OCI-LY7 (cell line): ENCODE results near the gene FAM47E. TPM values are rescaled to one million over a fixed set of nuclear protein-coding genes. Genes with fewer than 3 reads are reported as not detected.

Experiments
- BruUV-seq: library from RNA; stranded (reverse); fragments of 400-500 nt; replicated peaks from 2 replicates; lab custom pipeline; 2021; lab: Mats Ljungman, UMichigan
- CTCF ChIA-PET: fragments of 300-600 bp; sonication (Branson Sonifier 250); formaldehyde crosslinking; loops from one replicate; lab custom pipeline; 2022; ENCODE audit warnings: antibody characterized with exemption; ENCODE audit not compliant: unreplicated experiment; lab: Charles Lee
- POLR2A ChIA-PET: fragments of 300-600 bp; sonication (Branson Sonifier 250); formaldehyde crosslinking; loops from one replicate; lab custom pipeline; 2022; ENCODE audit warnings: antibody characterized with exemption; lab: Charles Lee
- DNase-seq: peaks from one replicate; pipeline ENCODE4 v3.0.0-alpha.2; 2015; ENCODE audit warnings: low spot score
- H2AFZ ChIP-seq: fragments of 200-600 bp; sonication (generic), shearing (Covaris generic); 2 replicates; pipeline ENCODE4 v1.6.1; 2014; ENCODE audit warnings: mild to moderate bottlenecking, antibody characterized with exemption, low read length, moderate library complexity
- H3K27ac ChIP-seq: fragments of 200-600 bp; sonication (generic); 2 replicates; pipeline ENCODE4 v1.5.1; 2014; ENCODE audit warnings: mixed run types, low read depth, mild to moderate bottlenecking, moderate library complexity, low read length, inconsistent platforms; ENCODE audit not compliant: poor library complexity, severe bottlenecking
- H3K36me3 ChIP-seq: fragments of 200-600 bp; sonication (generic); 2 replicates; pipeline ENCODE4 v1.6.1; 2014; ENCODE audit warnings: mild to moderate bottlenecking, antibody characterized with exemption, low read length, moderate library complexity, mixed read lengths; ENCODE audit not compliant: insufficient read depth
- H3K4me1 ChIP-seq: fragments of 200-600 bp; sonication (generic); 2 replicates; pipeline ENCODE4 v1.5.1; 2014; ENCODE audit warnings: mild to moderate bottlenecking, low read length; ENCODE audit not compliant: insufficient read depth, poor library complexity, severe bottlenecking
- H3K4me2 ChIP-seq: fragments of 200-600 bp; sonication (generic); 2 replicates; pipeline ENCODE4 v1.6.1; 2014; ENCODE audit warnings: mild to moderate bottlenecking, low read length
- H3K4me3 ChIP-seq: fragments of 200-600 bp; sonication (generic); 2 replicates; pipeline ENCODE4 v1.5.1; 2014; ENCODE audit warnings: mild to moderate bottlenecking, low read depth, low read length; ENCODE audit not compliant: poor library complexity, severe bottlenecking
- H3K79me2 ChIP-seq: fragments of 200-600 bp; sonication (generic); 2 replicates; pipeline ENCODE4 v1.6.1; 2016; ENCODE audit warnings: low read depth, mild to moderate bottlenecking, low read length, moderate library complexity, mixed read lengths; ENCODE audit not compliant: insufficient read depth
- H3K9me2 ChIP-seq: fragments of 200-600 bp; sonication (generic); 2 replicates; pipeline ENCODE4 v1.6.1; 2016; ENCODE audit warnings: mild to moderate bottlenecking, low read length, mixed read lengths; ENCODE audit not compliant: insufficient read depth
- H3K9me3 ChIP-seq: fragments of 200-600 bp; sonication (generic); 2 replicates; pipeline ENCODE4 v1.6.1; 2014; ENCODE audit warnings: mild to moderate bottlenecking, mixed run types, low read length, mixed read lengths
- H4K20me1 ChIP-seq: fragments of 200-600 bp; sonication (generic); 2 replicates; pipeline ENCODE4 v1.6.1; 2014; ENCODE audit warnings: mild to moderate bottlenecking, antibody characterized with exemption, low read length, moderate library complexity, mixed read lengths; ENCODE audit not compliant: insufficient read depth
- EZH2phosphoT487 ChIP-seq: fragments of 200-600 bp; sonication (generic); IDR thresholded peaks from 2 replicates; pipeline ENCODE4 v1.6.1; 2018; ENCODE audit warnings: low read depth, borderline replicate concordance, mild to moderate bottlenecking, mixed run types, antibody characterized with exemption, low read length, moderate library complexity, mixed read lengths
- intact Hi-C: fragments of 100-400 bp; cut with micrococcal nuclease; formaldehyde crosslinking; loops from one replicate; pipeline ENCODE4 v1.10.0; 2022; ENCODE audit not compliant: unreplicated experiment
- total RNA-seq, 2 experiments: library from RNA; depleted of rRNA in 1 of 2; stranded (reverse); fragments of >200 nt in 1 of 2; shearing (Covaris generic) in 1 of 2; gene quantifications; 2 replicates each; pipeline ENCODE4 v1.2.3, GENCODE V29; 2014 to 2022
- TF ChIP-seq, protein P1 (sequence below): fragments of 200-600 bp; sonication (generic); conservative IDR thresholded peaks from 2 replicates; pipeline ENCODE4 v1.5.1; 2014; ENCODE audit warnings: mild to moderate bottlenecking, antibody characterized with exemption, low read length, moderate library complexity, mixed read lengths

FAM47E gene
- total RNA-seq, 2 experiments from 2014 or later, result not detected

DNA sequence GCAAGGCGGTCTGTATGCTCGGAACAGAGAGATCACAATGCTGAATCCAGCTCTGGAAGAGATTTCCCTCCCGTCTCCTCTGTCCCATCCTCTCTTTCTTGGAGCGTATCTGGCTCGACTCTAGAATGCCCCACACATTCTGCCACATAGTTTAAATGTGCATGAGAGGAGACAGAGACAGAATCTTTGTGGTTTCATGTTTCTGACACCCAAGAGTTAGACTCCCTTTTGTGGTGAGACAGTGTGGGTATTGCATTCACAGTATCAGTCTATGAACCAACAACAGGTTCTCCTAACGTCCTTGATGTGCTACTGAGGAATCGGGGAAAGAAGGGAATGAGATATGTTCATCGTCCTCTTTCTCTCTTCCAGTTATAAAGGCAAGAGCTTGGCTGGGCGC, 25.3 kb downstream of the FAM47E start:
- Histone ChIP-seq H3K4me3 (no peak overlapping the region), H3K4me2 (no peak overlapping the region), H3K27ac (no peak overlapping the region), H4K20me1 (no peaks in the 10 kb centered on the region), H3K79me2 (no peaks in the 10 kb centered on the region), H3K36me3 (no peaks in the 10 kb centered on the region), H2AFZ (no peak overlapping the region), H3K9me2 (no peaks in the 10 kb centered on the region), H3K9me3 (no peaks in the 10 kb centered on the region), H3K4me1 (no peaks in the 10 kb centered on the region)
- POLR2A ChIA-PET, result no interaction called here
- BruUV-seq, result no TSS peak
- intact Hi-C loops, result no loop called here
- TF ChIP-seq, protein P1, sequence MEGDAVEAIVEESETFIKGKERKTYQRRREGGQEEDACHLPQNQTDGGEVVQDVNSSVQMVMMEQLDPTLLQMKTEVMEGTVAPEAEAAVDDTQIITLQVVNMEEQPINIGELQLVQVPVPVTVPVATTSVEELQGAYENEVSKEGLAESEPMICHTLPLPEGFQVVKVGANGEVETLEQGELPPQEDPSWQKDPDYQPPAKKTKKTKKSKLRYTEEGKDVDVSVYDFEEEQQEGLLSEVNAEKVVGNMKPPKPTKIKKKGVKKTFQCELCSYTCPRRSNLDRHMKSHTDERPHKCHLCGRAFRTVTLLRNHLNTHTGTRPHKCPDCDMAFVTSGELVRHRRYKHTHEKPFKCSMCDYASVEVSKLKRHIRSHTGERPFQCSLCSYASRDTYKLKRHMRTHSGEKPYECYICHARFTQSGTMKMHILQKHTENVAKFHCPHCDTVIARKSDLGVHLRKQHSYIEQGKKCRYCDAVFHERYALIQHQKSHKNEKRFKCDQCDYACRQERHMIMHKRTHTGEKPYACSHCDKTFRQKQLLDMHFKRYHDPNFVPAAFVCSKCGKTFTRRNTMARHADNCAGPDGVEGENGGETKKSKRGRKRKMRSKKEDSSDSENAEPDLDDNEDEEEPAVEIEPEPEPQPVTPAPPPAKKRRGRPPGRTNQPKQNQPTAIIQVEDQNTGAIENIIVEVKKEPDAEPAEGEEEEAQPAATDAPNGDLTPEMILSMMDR, result no peak
- no peak for TF ChIP-seq EZH2phosphoT487
- CTCF ChIA-PET, result no interaction called here
- no peak for DNase-seq

DNA sequence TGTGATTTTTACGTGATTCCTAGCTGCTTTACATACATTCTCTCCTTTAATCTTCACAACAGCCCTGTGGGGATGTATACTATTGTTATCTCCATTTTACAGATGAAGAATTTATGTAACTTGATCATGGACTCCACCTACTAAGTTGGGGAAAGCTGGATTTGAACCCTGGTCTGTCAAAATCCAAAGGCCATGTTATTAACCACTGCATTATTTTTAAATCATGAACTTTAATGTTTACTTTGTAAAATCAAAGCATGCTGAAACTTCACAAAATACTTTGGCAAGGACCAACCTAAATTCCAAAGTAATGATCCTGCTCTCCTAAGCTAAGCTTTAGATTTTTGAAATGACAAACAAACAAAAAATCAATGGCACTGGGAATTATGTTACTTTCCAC, 26.1 kb downstream of the FAM47E start:
- Histone ChIP-seq H3K9me2 (no peaks in the 10 kb centered on the region), H3K36me3 (no peaks in the 10 kb centered on the region), H2AFZ (no peak overlapping the region), H3K27ac (no peak overlapping the region), H3K4me3 (no peak overlapping the region), H3K9me3 (no peaks in the 10 kb centered on the region), H3K4me1 (no peaks in the 10 kb centered on the region), H4K20me1 (no peaks in the 10 kb centered on the region), H3K79me2 (no peaks in the 10 kb centered on the region), H3K4me2 (no peak overlapping the region)
- intact Hi-C loops, result no loop called here
- ChIA-PET POLR2A (no interaction called here), CTCF (no interaction called here)
- no TSS peak for BruUV-seq
- no peak for DNase-seq
- no peak for TF ChIP-seq EZH2phosphoT487
- TF ChIP-seq, protein P1, result no peak

DNA sequence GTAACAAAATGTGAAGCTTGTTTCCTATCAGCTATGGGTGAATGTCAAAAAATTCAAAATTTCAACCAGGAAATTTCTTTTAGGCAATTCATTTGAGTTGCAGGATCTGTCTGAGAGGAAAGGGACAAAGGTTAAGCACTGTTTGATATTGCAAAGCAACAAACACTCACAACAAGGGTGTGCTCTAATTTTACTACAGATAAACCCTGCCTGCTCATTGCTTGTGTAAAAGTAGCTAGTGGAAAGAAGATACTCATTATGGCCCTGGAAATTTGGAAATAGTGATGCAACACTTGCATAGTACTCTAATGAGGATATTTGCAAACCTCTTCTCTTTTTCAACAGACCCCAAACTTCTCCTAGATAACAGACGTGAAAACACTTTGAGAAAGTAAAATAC, 27.1 kb downstream of the FAM47E start:
- Histone ChIP-seq H3K4me2 (no peak overlapping the region), H3K27ac (no peak overlapping the region), H3K4me1 (no peaks in the 10 kb centered on the region), H3K9me2 (no peaks in the 10 kb centered on the region), H3K79me2 (no peaks in the 10 kb centered on the region), H3K36me3 (no peaks in the 10 kb centered on the region), H4K20me1 (no peaks in the 10 kb centered on the region), H3K9me3 (no peaks in the 10 kb centered on the region), H2AFZ (no peak overlapping the region), H3K4me3 (no peak overlapping the region)
- CTCF ChIA-PET, result no interaction called here
- BruUV-seq, result no TSS peak
- POLR2A ChIA-PET, result interaction anchor here (0.9 kb wide), 1 partner anchor 12 kb away, joined by 3 read pairs; no protein-coding TSS in a partner anchor
- TF ChIP-seq, protein P1, result no peak
- TF ChIP-seq EZH2phosphoT487, result no peak
- no peak for DNase-seq
- intact Hi-C loops, result no loop called here
